Stimulated activated naive CD4-positive, alpha-beta T cell treated with Interleukin-2 at 50 U/mL for 16 hours (primary cell): ENCODE data around the gene SOX15.
"Not testable (repeated sequence)": the region's sequence is repeated elsewhere in the genome, so short reads cannot be mapped to it uniquely, and the experiment has no call there.

Experiments used
- DNase-seq: peaks from one replicate; lab custom pipeline; 2025; lab: John Stamatoyannopoulos, UW

The SOX15 gene

DNA sequence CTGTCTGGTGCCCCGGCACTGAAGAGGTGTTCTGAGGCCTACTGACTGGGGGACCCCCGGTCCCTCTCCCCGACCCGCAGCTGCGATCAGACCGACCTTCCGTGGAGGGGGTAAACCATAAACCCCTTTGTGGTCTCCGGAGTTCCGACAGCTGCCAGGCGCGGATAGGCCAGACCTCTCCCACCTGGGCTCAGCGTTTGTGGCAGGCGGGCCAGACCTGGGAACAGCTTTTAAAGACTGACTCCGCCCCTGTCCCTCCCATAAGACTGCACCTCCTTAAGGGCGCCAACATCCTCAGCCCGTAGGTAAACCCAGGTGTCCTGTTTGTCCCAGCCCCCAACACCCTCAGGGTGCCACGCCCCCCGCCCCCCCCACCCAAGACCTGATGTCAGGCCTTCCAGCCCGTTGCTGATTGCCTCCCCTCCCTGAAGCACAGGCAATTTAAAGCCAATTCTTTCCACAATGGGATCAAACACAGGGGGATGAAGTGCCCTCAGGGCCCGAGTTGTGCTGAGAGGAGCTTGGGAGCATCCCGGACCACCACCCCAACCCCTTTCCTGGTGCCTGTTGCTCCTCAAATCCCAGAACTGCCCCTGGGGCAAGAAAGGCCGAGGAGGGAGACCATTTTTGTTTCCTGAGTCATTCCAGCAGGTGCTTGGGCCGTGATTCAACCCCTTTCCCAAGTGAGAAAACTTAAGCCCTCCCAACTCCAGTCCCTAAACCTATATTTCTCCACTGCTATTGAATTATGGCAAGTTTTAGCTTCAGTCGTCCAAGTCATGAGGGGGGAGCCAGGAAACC, at the start of gene SOX15:
Gene SOX15 (minus strand): TSS at position 204 of the 801 bp plus-strand sequence. CDS start 418 bp downstream, outside the sequence.
- DNase-seq = no peak

- DNase-seq = no peak
These were observed 46.3 kb upstream of the SOX15 start for GRCh38 chr17:7636163-7636562.

DNA sequence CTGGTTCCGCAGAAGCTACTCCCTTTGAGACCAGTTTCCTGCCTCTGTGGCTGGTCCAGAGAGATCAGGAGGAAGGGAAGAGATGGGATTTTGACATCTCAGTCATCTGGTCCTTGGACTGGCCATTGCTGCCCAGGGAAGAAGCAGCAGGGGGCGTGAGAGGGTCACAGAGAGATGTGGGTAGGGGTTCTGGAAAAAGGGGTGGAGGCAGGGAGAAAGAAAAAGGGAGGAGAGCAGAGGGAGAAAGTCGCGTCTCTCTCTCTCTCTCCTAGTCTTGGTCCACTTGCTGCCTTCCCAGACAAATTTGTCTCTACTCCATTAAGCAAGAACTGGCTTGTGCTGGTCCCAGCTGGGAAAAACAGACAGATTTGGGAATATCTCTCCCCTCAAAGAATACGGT, 44.5 kb upstream of the SOX15 start:
- DNase-seq = no peak

- no peak for DNase-seq
These were observed 43.2 kb upstream of the SOX15 start for GRCh38 chr17:7633093-7633492.

DNA sequence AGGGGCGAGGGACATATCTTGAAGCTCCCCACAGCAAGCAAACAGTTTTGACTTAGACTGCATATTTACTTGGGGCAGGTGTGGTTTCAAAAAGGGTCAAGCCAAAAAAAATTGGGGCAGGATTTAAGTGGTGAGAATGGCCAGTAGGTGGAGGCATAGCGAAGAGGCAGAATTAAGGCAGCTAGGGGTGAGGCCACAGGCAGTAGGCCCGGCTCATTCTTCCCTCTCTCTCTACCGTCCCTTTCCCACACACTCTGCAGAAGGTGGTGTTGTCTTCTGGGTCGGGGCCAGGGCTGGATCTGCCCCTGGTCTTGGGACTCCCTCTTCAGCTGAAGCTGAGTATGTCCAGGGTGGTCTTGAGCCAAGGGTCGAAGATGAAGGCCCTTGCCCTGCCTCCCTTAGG, 42.6 kb upstream of the SOX15 start:
- no peak for DNase-seq

DNA sequence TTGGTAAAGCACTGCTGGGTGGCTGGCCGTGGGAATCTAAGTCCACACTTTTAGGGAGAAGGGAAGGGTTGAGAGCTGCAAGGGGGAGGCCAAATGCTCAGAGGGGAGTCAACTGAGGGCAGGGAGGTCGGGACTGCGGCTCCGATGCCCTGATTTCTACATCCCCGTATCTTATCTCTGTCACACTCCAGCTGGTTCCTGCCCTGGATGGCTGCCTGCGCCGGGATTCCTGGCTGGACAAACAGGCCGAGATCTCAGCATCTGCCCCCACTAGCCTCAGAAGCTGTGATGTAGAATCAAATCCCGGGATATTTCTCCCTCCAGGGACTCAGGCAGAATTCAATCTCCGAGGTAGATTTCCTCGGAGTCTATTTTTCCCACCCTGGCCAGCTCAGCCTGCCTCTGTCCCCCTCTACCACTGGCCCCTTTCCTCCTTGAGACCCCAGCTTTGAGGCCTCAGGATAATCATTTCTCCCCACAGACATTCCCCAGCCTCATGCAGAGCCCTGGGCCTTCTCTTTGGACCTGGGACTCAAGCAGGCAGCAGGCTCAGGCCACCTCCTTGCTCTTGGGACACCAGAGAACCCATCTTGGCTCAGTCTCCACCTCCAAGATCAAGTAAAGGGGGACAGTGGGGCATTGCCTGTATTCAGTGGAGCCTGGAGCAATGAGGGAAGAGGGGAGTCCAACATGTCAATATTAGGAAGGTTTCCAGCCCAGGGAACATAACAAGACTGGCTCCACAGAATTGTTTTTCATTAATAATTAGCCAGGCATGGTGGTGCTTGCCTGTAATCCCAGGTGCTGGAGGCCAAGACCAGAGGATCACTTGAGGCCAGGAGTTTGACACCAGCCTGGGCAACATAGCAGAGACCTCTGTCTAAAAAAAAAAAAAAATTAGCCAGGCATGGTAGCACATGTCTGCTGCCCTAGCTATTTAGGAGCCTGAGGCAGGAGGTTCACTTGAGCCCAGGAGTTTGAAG, 41.8 kb upstream of the SOX15 start:
- DNase-seq = no peak

DNA sequence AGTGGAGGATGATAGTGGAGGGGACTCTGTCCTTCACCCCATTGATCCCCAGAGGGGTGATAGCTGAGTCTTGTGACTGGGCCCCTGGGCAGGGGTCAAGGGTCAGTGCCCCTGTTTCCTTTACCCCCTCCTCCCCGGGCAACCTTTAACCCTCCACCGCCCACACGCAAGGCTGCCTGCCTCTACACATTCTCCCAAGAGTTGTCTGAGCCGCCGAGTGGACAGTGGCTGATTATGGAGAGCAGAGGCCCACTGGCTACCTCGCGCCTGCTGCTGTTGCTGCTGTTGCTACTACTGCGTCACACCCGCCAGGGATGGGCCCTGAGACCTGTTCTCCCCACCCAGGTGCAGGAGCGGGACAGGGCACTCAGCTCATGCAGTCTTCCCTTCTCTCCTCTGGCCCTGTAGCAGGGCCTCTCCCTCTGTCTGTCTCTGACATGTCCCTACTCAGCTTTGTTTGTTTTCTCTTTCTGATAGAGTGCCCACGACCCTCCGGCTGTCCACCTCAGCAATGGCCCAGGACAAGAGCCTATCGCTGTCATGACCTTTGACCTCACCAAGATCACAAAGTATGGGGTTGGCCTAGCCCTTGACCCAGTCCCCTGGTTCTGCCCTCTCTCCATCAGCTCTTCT, 40.2 kb upstream of the SOX15 start, which contains the start of gene SHBG:
Gene SHBG (plus strand): TSS at position 197 of the 633 bp plus-strand sequence. CDS start 38 bp downstream, at position 235.
- no peak for DNase-seq

DNA sequence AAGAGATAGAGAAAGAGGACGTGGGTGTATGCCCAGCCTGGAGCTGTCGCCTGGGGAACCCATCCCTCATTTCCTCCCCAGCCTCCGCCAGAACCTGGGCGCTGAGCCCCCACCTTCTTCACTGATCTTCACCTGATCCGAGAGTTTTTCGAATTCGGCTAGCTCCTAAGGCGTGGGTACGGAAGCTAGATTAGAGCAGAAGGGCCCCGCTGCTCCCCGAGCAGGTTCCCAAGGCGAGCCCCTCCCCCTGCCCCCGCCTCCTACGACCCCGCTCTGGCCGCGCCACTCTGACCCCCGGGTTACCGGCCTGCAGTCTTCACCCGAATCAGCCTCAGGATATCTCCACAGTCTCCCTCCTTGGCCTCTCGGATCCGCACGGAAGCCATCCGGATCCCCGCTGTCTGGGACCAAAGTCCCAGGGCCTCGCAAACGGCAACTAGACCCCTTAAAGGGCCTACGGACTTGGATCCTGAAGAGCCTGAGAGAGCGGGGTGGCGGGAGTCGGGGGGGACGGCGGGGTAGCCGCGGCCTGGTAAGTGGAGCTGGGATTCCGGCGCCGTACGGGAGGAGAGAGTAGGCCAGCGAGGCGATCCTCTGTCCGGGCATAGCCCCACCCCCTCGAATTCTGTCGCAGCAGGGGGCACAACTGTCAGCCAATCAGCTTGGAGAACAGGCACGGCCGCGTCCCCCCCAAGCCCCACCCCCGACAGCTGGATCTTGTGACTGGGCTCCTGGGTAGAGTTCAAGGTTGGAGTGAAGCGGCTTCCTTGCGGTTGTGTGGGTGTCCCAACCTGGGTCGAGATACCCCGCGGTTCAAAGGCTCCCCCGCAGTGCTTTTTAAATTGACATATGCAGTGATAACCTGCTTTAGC, 37.6 kb upstream of the SOX15 start, which contains the start of gene SAT2:
Gene SAT2 (minus strand): TSS at position 572 of the 872 bp plus-strand sequence. CDS start 186 bp downstream, at position 386.
- DNase-seq = peak; percentile 89

- no peak for DNase-seq
These were observed 37.0 kb upstream of the SOX15 start for GRCh38 chr17:7626956-7627249.

GRCh38 chr17:7626307-7626706, 36.4 kb upstream of the SOX15 start:
- DNase-seq = no peak

- not testable (repeated sequence) for DNase-seq
These were observed 35.9 kb upstream of the SOX15 start for GRCh38 chr17:7625749-7626148.

GRCh38 chr17:7623661-7624060, 33.8 kb upstream of the SOX15 start:
- no peak for DNase-seq

DNA sequence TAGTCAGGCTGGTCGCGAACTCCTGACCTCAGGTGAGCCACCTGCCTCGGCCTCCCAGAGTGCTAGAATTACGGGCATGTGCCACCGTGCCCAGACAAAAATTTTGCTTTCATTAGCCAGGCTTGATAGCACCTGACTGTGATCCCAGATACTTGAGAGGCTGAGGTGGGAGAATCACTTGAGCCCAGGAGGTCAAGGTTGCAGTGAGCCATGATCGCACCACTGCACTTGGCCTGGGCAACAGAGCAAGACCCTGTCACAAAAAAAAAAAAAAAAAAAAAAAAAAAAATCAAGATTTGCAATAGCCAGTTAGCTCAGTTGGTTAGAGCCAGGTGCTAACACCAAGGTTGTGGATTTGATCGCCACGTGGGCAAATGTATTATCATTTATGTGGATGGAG, 30.9 kb upstream of the SOX15 start:
- no peak for DNase-seq

- no peak for DNase-seq
These were observed 28.7 kb upstream of the SOX15 start for GRCh38 chr17:7618608-7619007.

DNA sequence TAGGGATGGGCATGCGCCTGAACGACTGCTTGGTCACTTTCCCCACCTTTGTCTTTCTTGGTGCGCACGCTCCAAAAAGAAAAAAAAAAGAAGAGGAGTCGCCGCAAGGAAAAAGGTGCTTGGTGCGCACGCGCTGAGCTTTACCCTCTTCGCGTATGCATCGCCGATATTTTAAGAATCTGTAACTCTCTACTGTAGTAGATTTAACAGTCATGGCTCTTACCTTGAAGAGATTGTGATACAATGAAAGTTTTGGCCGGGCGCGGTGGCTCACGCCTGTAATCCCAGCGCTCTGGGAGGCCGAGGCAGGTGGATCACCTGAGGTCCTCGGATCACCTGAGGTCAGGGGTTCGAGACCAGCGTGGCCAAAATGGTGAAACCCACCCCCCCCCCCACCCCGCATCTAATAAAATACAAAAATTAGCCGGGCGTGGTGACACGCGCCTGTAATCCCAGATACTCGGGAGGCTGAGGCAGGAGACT, 25.4 kb upstream of the SOX15 start:
- no peak for DNase-seq

DNA sequence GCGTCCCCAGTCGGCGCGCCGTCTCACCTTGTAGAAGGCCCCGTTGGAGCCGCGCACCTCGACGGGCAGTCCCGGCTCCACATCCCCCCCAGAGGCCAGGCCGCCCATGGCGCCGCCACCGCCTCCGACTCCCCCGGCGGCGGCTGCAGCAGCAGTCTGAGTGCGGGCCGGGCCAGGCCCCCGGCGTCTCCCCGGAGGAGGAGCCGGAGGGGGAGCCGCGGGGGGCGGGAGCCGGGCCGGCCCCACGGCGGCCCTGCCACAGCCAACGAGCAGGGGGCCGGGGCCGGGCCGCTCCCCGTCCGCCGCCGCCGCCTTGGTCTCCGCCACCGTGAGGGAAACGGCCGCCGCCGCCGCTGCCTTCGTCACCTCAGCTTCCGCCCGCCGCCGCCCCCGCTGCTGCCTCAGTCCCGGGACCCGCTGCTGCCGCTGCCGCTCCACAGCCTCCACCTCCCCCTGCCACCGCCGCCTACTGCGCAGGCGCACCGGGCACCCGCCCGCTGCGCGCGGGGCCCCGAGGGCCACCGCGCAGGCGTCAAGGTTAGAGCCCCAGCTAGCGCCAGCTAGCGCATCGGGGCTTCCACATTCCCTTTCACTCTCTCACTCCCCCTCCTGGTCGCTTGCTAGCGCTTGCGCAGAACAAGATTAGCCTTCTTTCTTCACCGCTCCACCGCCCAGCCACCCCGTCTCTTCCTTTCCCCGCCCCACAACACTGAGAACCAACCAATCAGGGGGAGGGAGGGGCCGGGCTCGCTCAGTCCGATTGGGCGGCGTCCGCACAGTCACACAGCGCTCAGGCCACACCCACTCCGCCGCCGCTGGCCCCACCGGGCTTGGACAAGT, 24.8 kb upstream of the SOX15 start, which contains the start of gene FXR2:
Gene FXR2 (minus strand): TSS at position 473 of the 840 bp plus-strand sequence. CDS start 365 bp downstream, at position 108.
- peak; percentile 100 for DNase-seq

- DNase-seq = no peak
These were observed 24.0 kb upstream of the SOX15 start for GRCh38 chr17:7613769-7614424.

- DNase-seq = no peak
These were observed 22.4 kb upstream of the SOX15 start for GRCh38 chr17:7612294-7612640.

- no peak for DNase-seq
These were observed 21.9 kb upstream of the SOX15 start for GRCh38 chr17:7611635-7612293.
